Lower leg skin (tissue), 4 donors: ENCODE results near the gene CDX1. TPM values are rescaled to one million over a fixed set of nuclear protein-coding genes. Genes with fewer than 3 reads are reported as not detected.

ENCODE experiments used
- DNase-seq, 2 donors: peaks; one replicate each; pipeline ENCODE4 v3.0.0-alpha.2; 2019; ENCODE audit warnings: low spot score in 2 of 2
- H3K4me3 ChIP-seq: fragments of 200-600 bp; sonication (generic); 2 replicates; pipeline ENCODE4 v1.5.1; 2017; ENCODE audit warnings: mild to moderate bottlenecking, low read depth; ENCODE audit not compliant: poor library complexity, severe bottlenecking
- CTCF ChIP-seq, 3 donors: fragments of 450-650 bp; IDR thresholded peaks; one replicate each; pipeline ENCODE4 v1.5.1; 2016; ENCODE audit warnings: antibody characterized with exemption in 3 of 3, mild to moderate bottlenecking in 3 of 3, moderate library complexity in 2 of 3
- POLR2A ChIP-seq, 2 donors: fragments of 450-650 bp; IDR thresholded peaks; one replicate each; pipeline ENCODE4 v1.6.1; 2016 to 2017; ENCODE audit warnings: antibody characterized with exemption in 2 of 2, mild to moderate bottlenecking in 1 of 2, moderate library complexity in 1 of 2
- WGBS, 2 donors: methylation state at CpG; one replicate each; pipeline ENCODE4 v1.1.5; 2018; 5-methylcytosine and 5-hydroxymethylcytosine counted together
- intact Hi-C: fragments of 100-400 bp; cut with DNase I; formaldehyde crosslinking; loops from one replicate; pipeline ENCODE4 v1.15.0; 2023; ENCODE audit warnings: low total_unique reads
- total RNA-seq, 4 donors: library from RNA; depleted of rRNA; stranded (reverse); fragments of >200 nt; gene quantifications; one replicate each; pipeline ENCODE4 v1.1.0, GENCODE V29; 2016

The CDX1 gene
- total RNA-seq, 4 donors from 2014 or later: not detected

GRCh38 chr5:150189728-150190502 lies 23.3 kb downstream of the CDX1 start, which contains the start of gene SLC6A7:
Gene SLC6A7, plus strand, starts transcription at chr5:150190062. Its CDS starts 266 bp downstream, at chr5:150190328.
- WGBS, 2 donors: 4 to 12% methylated on average over 22 to 47 of the region's 58 CpGs
- TF ChIP-seq POLR2A (IDR thresholded peaks at IDR 0.05) (no peak), CTCF (IDR thresholded peaks at IDR 0.05) (no peak)
- no peak for DNase-seq
- H3K4me3 ChIP-seq: no peak within 1 kb of the TSS
- intact Hi-C loops: no loop called here

GRCh38 chr5:150190503-150190979 lies 24.0 kb downstream of the CDX1 start:
- no peak for DNase-seq
- intact Hi-C loops: no loop called here
- 46% methylated on average over 13 of the region's 16 CpGs for WGBS, 2 donors
- no peak for TF ChIP-seq POLR2A (IDR thresholded peaks at IDR 0.05)
- no peak for TF ChIP-seq CTCF (IDR thresholded peaks at IDR 0.05)
- H3K4me3 ChIP-seq: no peak overlapping the region

GRCh38 chr5:150190987-150191386 lies 24.4 kb downstream of the CDX1 start:
- no peak overlapping the region for H3K4me3 ChIP-seq
- no peak for DNase-seq
- no peak for TF ChIP-seq POLR2A (IDR thresholded peaks at IDR 0.05)
- TF ChIP-seq CTCF (IDR thresholded peaks at IDR 0.05): no peak
- WGBS, 2 donors: 23 to 25% methylated on average over 2 of the region's 2 CpGs
- intact Hi-C loops: no loop called here

DNA sequence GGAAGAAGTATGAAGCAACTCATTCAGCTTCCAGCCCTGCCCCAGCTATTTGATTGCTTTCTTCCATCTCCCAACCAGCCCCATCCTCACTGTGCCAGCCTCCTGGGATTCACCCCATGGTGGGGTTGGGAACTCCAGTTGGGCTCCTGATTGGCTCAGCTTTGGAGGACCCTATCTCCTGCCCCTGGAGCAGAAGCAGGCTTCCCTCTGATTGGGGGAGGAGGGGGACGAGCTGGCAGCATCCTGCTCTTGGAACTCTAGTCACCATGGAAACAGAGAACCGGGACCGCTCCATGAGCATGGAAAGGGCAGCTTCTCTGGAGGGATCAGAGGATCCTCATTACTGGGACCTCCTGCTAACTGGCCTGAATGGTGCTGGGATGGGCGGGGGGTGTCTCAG lies 25.9 kb downstream of the CDX1 start:
- DNase-seq: no peak
- 72 to 83% methylated on average over 4 of the region's 4 CpGs for WGBS, 2 donors
- TF ChIP-seq CTCF (IDR thresholded peaks at IDR 0.05) (no peak), POLR2A (IDR thresholded peaks at IDR 0.05) (no peak)
- intact Hi-C loops: no loop called here
- H3K4me3 ChIP-seq: no peak overlapping the region

DNA sequence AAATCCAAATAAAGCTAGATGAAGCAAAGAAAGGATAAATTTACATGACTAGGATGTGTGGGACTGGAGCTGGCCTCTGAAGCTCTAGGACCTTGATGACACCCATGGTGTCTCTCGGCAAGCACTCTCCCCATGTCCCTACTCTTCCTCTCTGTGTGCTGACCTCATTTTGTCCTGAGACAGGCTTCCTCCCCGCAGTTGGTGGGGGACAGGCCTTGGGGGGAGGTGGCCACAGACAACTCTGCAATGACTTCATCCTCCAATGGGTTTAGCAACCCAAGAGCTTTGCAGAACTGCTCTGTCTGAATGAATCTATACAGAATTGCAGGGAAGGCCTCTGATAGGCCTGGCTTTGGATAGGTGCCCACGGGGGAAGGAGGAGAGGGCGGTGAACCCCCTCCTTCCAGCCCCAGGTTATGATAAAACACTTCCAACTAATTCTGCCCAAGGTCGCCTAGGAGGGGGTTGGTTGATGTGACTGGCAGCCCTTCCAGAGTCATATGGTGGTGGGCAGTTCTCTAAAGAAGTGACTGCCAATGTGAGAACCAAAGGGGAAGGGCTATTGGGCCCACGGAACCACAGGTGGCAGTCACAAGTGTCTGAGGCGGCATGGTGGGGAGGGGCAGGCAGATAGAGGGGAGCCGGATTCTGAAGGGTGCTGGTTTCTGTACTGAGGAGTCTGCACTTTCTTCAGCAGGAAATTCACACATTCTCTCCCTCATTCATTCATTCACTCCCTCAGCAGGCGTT lies 29.3 kb downstream of the CDX1 start:
- H3K4me3 ChIP-seq: no peak overlapping the region
- 80 to 82% methylated on average over 9 of the region's 9 CpGs for WGBS, 2 donors
- intact Hi-C loops: no loop called here
- no peak for DNase-seq
- TF ChIP-seq POLR2A (IDR thresholded peaks at IDR 0.05) (no peak), CTCF (IDR thresholded peaks at IDR 0.05) (no peak)
